Mesenchymal stem cell (in vitro differentiated cells and primary cell): ENCODE data around the gene FAM131A.

Experiments used
- DNase-seq: peaks from one replicate; pipeline ENCODE4 v3.0.0-alpha.2; 2013
- H2AFZ ChIP-seq: one replicate; pipeline ENCODE4 v1.6.1; 2013; ENCODE audit warnings: low read depth, mild to moderate bottlenecking, control low read depth, inconsistent platforms, low read length, moderate library complexity
- H2AK5ac ChIP-seq: 2 replicates; pipeline ENCODE4 v1.6.1; 2013; ENCODE audit warnings: low read length, moderate library complexity, mild to moderate bottlenecking, inconsistent platforms; ENCODE audit not compliant: severe bottlenecking
- H2BK120ac ChIP-seq: one replicate; pipeline ENCODE4 v1.6.1; 2013; ENCODE audit warnings: low read depth, mild to moderate bottlenecking, inconsistent platforms, low read length, moderate library complexity
- H2BK12ac ChIP-seq, 2 experiments: one replicate each; pipeline ENCODE4 v1.6.1; 2013; ENCODE audit warnings: inconsistent platforms in 2 of 2, low read length in 2 of 2, mild to moderate bottlenecking in 2 of 2, moderate library complexity in 2 of 2, control low read depth in 1 of 2
- H2BK15ac ChIP-seq: one replicate; pipeline ENCODE4 v1.6.1; 2013; ENCODE audit warnings: mild to moderate bottlenecking, low read depth, inconsistent platforms; ENCODE audit not compliant: poor library complexity, severe bottlenecking
- H2BK5ac ChIP-seq: 2 replicates; pipeline ENCODE4 v1.6.1; 2013; ENCODE audit warnings: low read depth, mild to moderate bottlenecking, low read length, control low read depth, inconsistent platforms; ENCODE audit not compliant: poor library complexity, severe bottlenecking
- H3K14ac ChIP-seq, 2 experiments: one replicate each; pipeline ENCODE4 v1.6.1; 2013; ENCODE audit warnings: inconsistent platforms in 2 of 2, low read length in 2 of 2, control low read depth in 1 of 2, mild to moderate bottlenecking in 1 of 2, moderate library complexity in 1 of 2
- H3K18ac ChIP-seq, 2 experiments: one replicate each; pipeline ENCODE4 v1.6.1; 2013; ENCODE audit warnings: inconsistent platforms in 2 of 2, low read length in 2 of 2, control low read depth in 1 of 2, low read depth in 1 of 2, mild to moderate bottlenecking in 1 of 2
- H3K23ac ChIP-seq, 2 experiments: one replicate each; pipeline ENCODE4 v1.6.1; 2013; ENCODE audit warnings: inconsistent platforms in 2 of 2, low read length in 2 of 2, mild to moderate bottlenecking in 2 of 2, moderate library complexity in 2 of 2, control low read depth in 1 of 2
- H3K27ac ChIP-seq: 2 replicates; pipeline ENCODE4 v1.5.1; 2013; ENCODE audit warnings: mild to moderate bottlenecking, moderate library complexity, low read length, control low read depth, inconsistent platforms; ENCODE audit not compliant: poor library complexity, severe bottlenecking
- H3K27me3 ChIP-seq, 2 experiments: 2 replicates each; pipeline versions ENCODE4 v1.6.1 to v1.7.0; 2013; ENCODE audit warnings: low read length in 2 of 2, mild to moderate bottlenecking in 2 of 2, moderate library complexity in 2 of 2, control low read depth in 1 of 2, inconsistent platforms in 1 of 2; ENCODE audit not compliant: control insufficient read depth in 1 of 2, insufficient read depth in 1 of 2
- H3K36me3 ChIP-seq, 2 experiments: 2 replicates each; pipeline versions ENCODE4 v1.6.1 to v1.7.0; 2013; ENCODE audit warnings: low read length in 2 of 2, control low read depth in 1 of 2, inconsistent platforms in 1 of 2, low read depth in 1 of 2, mild to moderate bottlenecking in 1 of 2; ENCODE audit not compliant: insufficient read depth in 2 of 2, control insufficient read depth in 1 of 2
- H3K4ac ChIP-seq, 2 experiments: one replicate each; pipeline ENCODE4 v1.6.1; 2013; ENCODE audit warnings: inconsistent platforms in 2 of 2, low read length in 2 of 2, mild to moderate bottlenecking in 2 of 2, moderate library complexity in 2 of 2, control low read depth in 1 of 2, low read depth in 1 of 2
- H3K4me1 ChIP-seq: 2 replicates; pipeline ENCODE4 v1.6.1; 2013; ENCODE audit warnings: low read depth, low read length, control low read depth; ENCODE audit not compliant: control insufficient read depth, insufficient read depth
- H3K4me2 ChIP-seq: 2 replicates; pipeline ENCODE4 v1.6.1; 2013; ENCODE audit warnings: low read length, mild to moderate bottlenecking, inconsistent platforms; ENCODE audit not compliant: poor library complexity, severe bottlenecking
- H3K4me3 ChIP-seq, 2 experiments: 2 replicates each; pipeline versions ENCODE4 v1.5.1 to v1.7.0; 2013; ENCODE audit warnings: low read length in 2 of 2, mild to moderate bottlenecking in 2 of 2, control low read depth in 1 of 2, low read depth in 1 of 2; ENCODE audit not compliant: insufficient read depth in 1 of 2
- H3K79me1 ChIP-seq: replicated peaks from 2 replicates; pipeline ENCODE4 v1.6.1; 2013; ENCODE audit warnings: mild to moderate bottlenecking, control low read depth, low read length, inconsistent platforms; ENCODE audit not compliant: poor library complexity, severe bottlenecking
- H3K9ac ChIP-seq: 2 replicates; pipeline ENCODE4 v1.7.0; 2013; ENCODE audit warnings: mild to moderate bottlenecking, low read length, moderate library complexity
- H3K9me3 ChIP-seq: 2 replicates; pipeline ENCODE4 v1.7.0; 2013; ENCODE audit warnings: mild to moderate bottlenecking, low read length; ENCODE audit not compliant: control insufficient read depth
- H4K8ac ChIP-seq: one replicate; pipeline ENCODE4 v1.6.1; 2013; ENCODE audit warnings: inconsistent platforms, mild to moderate bottlenecking, low read length, moderate library complexity
- H4K91ac ChIP-seq: one replicate; pipeline ENCODE4 v1.6.1; 2013; ENCODE audit warnings: mild to moderate bottlenecking, low read length, inconsistent platforms
- WGBS: methylation state at CpG from one replicate; pipeline ENCODE4 v1.1.7; 2013; ENCODE audit warnings: mixed read lengths; 5-methylcytosine and 5-hydroxymethylcytosine counted together

The FAM131A gene

DNA sequence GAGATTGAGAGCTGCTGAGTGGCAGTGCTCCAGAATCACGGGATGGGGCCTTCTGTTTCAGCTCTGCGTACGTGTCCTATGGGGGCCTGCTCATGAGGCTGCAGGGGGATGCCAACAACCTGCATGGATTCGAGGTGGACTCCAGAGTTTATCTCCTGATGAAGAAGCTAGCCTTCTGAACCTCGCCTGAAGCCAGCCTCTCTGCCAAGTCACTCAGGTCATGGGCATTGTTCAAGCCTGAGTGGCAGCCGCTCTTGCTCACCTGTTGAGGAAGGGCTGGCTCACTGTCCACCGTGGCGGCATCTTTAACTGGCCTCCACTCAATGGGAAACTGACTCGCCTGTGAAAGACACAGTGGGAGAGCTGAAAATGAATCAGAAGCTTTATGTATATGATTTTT is 30.7 kb downstream of the FAM131A start:
- H2AFZ ChIP-seq, result no peak overlapping the region
- H4K91ac ChIP-seq, result no peak overlapping the region
- H3K4ac ChIP-seq, result no peak overlapping the region
- H3K9me3 ChIP-seq, result no peaks in the 10 kb centered on the region
- 95% methylated on average over 7 of the region's 9 CpGs for WGBS
- no peak overlapping the region for H2BK5ac ChIP-seq
- H2BK12ac ChIP-seq, result no peak overlapping the region
- peaks cover 16% of the 10 kb centered on the region for H3K79me1 ChIP-seq
- no peak overlapping the region for H3K9ac ChIP-seq
- H3K4me2 ChIP-seq, result no peak overlapping the region
- no peak overlapping the region for H3K27ac ChIP-seq
- no peak overlapping the region for H3K4me3 ChIP-seq
- H3K36me3 ChIP-seq, result peaks cover 22 to 41% of the 10 kb centered on the region in 2 experiments
- H3K18ac ChIP-seq, result no peak overlapping the region
- no peak overlapping the region for H4K8ac ChIP-seq
- no peaks in the 10 kb centered on the region for H3K27me3 ChIP-seq
- H2BK120ac ChIP-seq, result no peak overlapping the region
- peaks cover 17% of the 10 kb centered on the region for H3K4me1 ChIP-seq
- H3K23ac ChIP-seq, result no peak overlapping the region
- H3K14ac ChIP-seq, result no peak overlapping the region
- DNase-seq, result no peak
- H2BK15ac ChIP-seq, result no peak overlapping the region
- no peak overlapping the region for H2AK5ac ChIP-seq

DNA sequence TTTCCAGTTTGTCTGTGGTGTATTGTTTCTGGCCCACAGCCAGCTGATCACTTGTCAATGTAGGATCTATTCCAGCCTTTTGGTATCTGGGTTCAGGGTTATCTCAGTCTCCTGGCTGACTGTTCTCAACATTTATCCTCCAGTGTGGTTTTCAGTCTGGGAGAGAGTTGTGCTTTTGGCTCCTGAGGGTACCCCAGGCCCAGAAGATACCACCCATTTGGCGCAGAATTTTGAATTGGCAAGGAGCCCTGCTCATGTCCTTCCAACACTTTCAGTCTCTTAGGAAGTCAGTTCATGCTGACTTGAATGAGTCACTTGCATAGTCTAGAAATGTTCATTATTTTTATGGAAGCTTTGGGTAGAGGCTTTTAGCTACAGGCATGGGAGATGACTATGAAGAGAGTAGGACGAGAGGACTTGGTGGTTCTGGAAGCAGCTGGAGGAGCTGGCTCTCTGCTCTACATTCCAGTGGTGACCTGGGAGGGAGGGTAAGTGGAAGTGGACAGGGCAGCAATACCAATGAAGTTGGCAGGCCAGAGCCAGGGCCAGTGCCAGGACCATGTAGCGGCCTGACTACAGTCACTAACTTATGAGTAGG is 31.3 kb downstream of the FAM131A start:
- H3K18ac ChIP-seq, result no peak overlapping the region
- H3K36me3 ChIP-seq, result peaks cover 22 to 41% of the 10 kb centered on the region in 2 experiments
- no peak overlapping the region for H3K4ac ChIP-seq
- no peaks in the 10 kb centered on the region for H3K9me3 ChIP-seq
- peak overlapping the region; percentile 62 for H3K9ac ChIP-seq
- H3K14ac ChIP-seq, result no peak overlapping the region
- no peak overlapping the region for H2AK5ac ChIP-seq
- H3K4me1 ChIP-seq, result peaks cover 17% of the 10 kb centered on the region
- H3K4me2 ChIP-seq, result no peak overlapping the region
- no peak overlapping the region for H2BK15ac ChIP-seq
- no peak overlapping the region for H2AFZ ChIP-seq
- H4K8ac ChIP-seq, result no peak overlapping the region
- peak overlapping the region; percentile 3 for H3K27ac ChIP-seq
- WGBS, result 93% methylated on average over 3 of the region's 3 CpGs
- peaks cover 0 to 5% of the 10 kb centered on the region in 2 experiments for H3K27me3 ChIP-seq
- H3K4me3 ChIP-seq, result no peak overlapping the region
- H2BK12ac ChIP-seq, result no peak overlapping the region
- DNase-seq, result no peak
- H2BK5ac ChIP-seq, result no peak overlapping the region
- H3K79me1 ChIP-seq, result peaks cover 16% of the 10 kb centered on the region
- no peak overlapping the region for H4K91ac ChIP-seq
- H3K23ac ChIP-seq, result no peak overlapping the region
- H2BK120ac ChIP-seq, result no peak overlapping the region

DNA sequence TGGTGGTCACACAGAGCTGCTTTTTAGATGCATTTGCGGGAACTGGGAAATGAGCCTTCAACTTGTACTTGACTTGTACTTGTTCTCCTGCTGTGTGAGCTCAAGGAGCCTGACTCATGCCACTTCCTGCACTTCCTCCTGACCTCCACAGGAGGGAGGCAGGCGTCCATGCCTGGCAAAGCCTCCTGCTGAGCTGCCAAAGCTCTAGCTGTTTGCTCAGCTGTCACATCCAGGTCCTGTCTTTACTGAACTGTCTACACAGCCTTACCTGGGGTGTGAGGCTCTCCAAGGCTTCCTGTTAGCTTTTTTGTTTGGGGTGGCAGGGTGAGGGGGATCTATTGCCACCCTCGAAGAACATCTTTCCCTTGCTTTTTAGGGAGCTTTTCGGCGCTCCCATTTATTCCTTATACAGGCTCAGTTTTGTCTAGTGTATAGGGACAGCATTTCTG is 34.2 kb downstream of the FAM131A start:
- no peak overlapping the region for H2BK5ac ChIP-seq
- no peak overlapping the region for H3K14ac ChIP-seq
- H4K91ac ChIP-seq, result no peak overlapping the region
- H2AK5ac ChIP-seq, result no peak overlapping the region
- peak overlapping the region; percentile 36 for H3K27ac ChIP-seq
- H2BK12ac ChIP-seq, result no peak overlapping the region
- H3K4me1 ChIP-seq, result peaks cover 12% of the 10 kb centered on the region
- no peak overlapping the region for H4K8ac ChIP-seq
- H3K4ac ChIP-seq, result no peak overlapping the region
- H3K23ac ChIP-seq, result no peak overlapping the region
- 57% methylated on average over 5 of the region's 5 CpGs for WGBS
- H3K18ac ChIP-seq, result no peak overlapping the region
- H2BK15ac ChIP-seq, result no peak overlapping the region
- peak; percentile 82 for DNase-seq
- H3K36me3 ChIP-seq, result peaks cover 16 to 25% of the 10 kb centered on the region in 2 experiments
- no peak overlapping the region for H3K4me2 ChIP-seq
- H2AFZ ChIP-seq, result no peak overlapping the region
- peaks cover 10% of the 10 kb centered on the region for H3K79me1 ChIP-seq
- H3K4me3 ChIP-seq, result no peak overlapping the region
- no peaks in the 10 kb centered on the region for H3K9me3 ChIP-seq
- H3K9ac ChIP-seq, result peak overlapping the region; percentile 7
- H2BK120ac ChIP-seq, result no peak overlapping the region
- H3K27me3 ChIP-seq, result peaks cover 5 to 20% of the 10 kb centered on the region in 2 experiments

DNA sequence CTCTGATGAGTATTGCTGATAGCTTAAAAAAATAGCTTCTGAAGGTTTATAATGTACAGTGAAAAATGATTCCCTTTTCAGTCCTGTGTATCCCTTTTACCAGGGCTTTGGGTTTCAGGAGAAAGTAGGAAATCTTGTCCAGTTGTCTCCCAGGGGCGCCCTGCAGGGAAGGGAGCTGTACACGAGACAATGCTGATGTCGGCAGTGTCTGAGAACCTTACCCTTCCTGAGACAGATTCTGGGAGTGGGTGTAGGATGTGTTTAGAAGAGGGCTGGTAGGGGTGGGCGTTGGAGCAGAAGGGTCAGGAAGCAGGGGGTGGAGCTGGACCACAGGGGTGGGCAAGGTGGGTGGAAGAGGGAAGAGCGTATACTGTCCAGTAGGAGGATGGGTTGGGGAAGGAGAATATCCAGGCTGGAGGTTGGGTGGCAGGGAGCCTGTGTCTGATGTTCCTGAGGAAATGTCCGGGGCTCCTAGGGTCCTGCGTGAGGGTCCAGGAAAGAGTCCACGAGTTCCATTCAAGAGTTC is 35.0 kb downstream of the FAM131A start:
- Histone ChIP-seq H4K91ac (no peak overlapping the region), H2BK12ac (peak overlapping the region in 1 of 2 experiments; percentile 57), H3K27me3 (peaks cover 8 to 26% of the 10 kb centered on the region in 2 experiments), H3K9me3 (no peaks in the 10 kb centered on the region), H3K14ac (no peak overlapping the region), H3K27ac (no peak overlapping the region), H3K4ac (no peak overlapping the region), H2BK120ac (no peak overlapping the region), H2AFZ (no peak overlapping the region), H3K79me1 (peaks cover 8% of the 10 kb centered on the region), H2BK15ac (no peak overlapping the region), H3K4me2 (no peak overlapping the region), H3K4me3 (no peak overlapping the region), H3K23ac (peak overlapping the region in 1 of 2 experiments; percentile 1), H2AK5ac (no peak overlapping the region), H2BK5ac (no peak overlapping the region), H4K8ac (no peak overlapping the region), H3K4me1 (peaks cover 10% of the 10 kb centered on the region), H3K36me3 (peaks cover 12 to 18% of the 10 kb centered on the region in 2 experiments), H3K18ac (no peak overlapping the region), H3K9ac (no peak overlapping the region)
- no peak for DNase-seq
- WGBS, result 73% methylated on average over 8 of the region's 8 CpGs
